HG03175 (cell line): ENCODE measurements around the gene L3MBTL4.
A peak's percentile ranks its signal among the peaks of the same experiment; 100 is the strongest.
"Not testable (repeated sequence)": the region's sequence is repeated elsewhere in the genome, so short reads cannot be mapped to it uniquely, and the experiment has no call there.

Experiments used
- ATAC-seq: cut with Tn5 transposase; IDR thresholded peaks from one replicate; pipeline ENCODE4 v1.9.1; 2021; ENCODE audit warnings: mild to moderate bottlenecking, moderate library complexity; ENCODE audit not compliant: unreplicated experiment

The L3MBTL4 gene

GRCh38 chr18:6118080-6118479, 296.6 kb downstream of the L3MBTL4 start:
- no peak for ATAC-seq

DNA sequence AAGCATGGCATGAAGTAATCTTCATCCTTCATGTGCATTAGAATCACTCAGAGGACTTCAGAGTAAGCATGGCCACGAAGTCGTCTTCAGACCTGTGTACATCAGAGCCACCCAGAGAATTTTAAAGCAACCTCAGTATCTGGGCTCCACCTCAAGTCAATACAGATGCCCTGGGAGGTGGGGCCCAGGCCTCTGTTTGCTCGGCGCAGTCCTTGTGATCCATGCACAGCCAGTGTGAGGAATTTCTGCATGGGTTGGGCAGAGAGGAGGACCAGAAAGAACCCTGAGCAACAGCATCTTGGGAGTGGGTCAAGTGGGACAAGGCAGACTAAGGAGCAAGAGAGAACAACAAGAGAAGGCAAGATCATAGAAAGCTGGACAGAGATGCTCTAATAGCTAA, 299.0 kb downstream of the L3MBTL4 start:
- no peak for ATAC-seq

DNA sequence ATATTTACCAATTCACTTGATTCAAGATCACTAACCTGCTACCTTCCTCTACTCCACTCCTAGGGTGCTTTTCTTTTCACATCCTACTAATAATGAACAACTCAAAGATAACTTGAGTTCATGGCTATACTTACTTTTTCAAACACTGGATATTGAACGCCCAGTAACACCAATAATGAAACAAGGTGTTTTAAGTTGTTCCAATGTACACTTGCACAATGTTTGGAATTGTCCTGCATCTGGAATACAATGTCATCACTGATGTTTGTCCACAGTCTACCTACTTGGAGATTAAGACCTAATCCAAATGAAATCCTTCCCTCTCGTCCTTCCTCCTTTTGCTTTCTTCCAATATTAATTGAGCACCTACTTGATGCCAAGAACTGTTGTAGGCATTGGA, 301.1 kb downstream of the L3MBTL4 start:
- no peak for ATAC-seq

GRCh38 chr18:6111726-6112125, 303.0 kb downstream of the L3MBTL4 start:
- no peak for ATAC-seq

DNA sequence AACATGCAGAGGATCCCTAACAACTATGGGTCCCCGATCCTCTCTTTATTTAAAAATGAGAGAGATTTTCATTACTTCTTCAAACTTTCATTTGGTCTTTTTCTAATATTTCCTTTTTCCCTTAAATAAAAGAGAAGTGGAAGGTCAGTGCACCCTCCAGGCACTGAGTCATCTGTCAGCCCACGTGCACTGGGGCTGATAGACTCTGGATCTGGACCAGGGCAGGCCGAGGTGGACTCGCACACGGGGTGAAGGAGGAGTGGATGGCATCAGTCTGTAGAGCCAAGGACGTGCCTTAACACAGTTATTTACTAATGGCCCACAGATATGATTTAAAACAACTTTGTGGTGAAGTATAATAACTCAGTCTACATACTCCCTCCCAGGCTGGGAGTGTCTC, 305.0 kb downstream of the L3MBTL4 start:
- no peak for ATAC-seq

- ATAC-seq = no peak
These were observed 306.9 kb downstream of the L3MBTL4 start for GRCh38 chr18:6107794-6108193.

DNA sequence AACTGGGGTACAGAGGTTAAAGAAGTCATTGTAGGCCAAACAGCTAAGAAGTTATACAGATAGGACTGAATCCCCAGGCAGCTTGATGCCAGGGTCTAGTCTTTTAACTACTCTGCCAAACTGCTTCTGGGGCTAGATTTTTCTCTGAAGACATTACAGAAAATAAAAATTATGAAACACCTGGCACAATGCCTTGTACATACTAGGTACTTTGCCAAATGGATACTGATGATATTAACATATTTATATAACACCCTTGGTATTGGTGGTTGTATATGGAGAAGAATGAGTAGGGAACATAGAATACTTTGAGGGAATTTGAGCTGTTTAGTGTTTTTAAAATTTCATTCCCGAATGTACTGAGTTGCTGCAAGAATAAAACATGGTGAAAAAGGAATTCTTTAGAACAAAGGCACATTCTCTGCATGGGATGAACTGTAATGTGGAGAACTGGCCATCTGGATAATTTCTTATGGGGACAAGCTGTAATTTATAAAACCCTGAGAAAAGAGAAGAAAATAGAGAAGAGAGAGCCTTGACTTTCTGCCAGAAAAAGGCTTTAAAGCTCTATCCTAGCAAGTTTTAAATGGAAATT, 308.5 kb downstream of the L3MBTL4 start:
- ATAC-seq = no peak

DNA sequence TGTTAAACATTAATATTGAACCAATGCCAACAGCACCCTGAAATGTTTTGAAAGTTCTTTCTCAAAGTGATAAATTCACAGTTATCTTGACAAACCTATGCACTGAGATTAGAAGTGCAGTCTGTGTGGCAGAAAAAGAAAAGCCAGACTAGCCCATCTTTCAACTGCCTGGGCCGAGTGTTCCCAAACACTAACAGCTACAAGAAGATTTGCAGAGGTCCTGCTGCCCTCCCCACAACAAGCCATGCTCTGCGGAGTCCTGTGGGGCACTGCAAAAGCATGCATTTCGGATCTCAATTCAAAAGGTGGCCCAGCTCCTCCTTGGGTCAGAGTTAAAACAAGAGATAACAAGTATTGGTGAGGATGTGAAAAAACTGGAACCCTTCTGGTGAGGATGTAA, 311.0 kb downstream of the L3MBTL4 start:
- no peak for ATAC-seq

DNA sequence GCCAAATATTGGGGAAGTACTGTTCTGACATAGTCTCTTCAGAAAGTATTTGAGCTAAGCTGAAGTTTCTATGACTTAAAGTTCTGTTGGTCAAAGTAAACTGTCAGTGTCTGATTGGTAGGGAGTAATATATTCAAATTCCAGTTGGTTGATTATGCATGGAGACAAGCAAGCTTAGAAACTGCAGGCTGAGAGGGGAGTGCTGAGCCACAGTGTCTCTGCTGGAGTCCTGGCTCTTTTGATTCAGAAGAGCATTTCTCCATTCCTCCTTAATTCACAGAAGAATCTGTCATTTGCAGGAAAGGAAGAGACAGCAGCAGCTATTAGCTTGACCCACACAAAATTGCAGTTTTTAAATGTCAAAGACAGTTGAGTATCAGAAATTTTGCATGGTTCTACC, 318.0 kb downstream of the L3MBTL4 start:
- no peak for ATAC-seq

DNA sequence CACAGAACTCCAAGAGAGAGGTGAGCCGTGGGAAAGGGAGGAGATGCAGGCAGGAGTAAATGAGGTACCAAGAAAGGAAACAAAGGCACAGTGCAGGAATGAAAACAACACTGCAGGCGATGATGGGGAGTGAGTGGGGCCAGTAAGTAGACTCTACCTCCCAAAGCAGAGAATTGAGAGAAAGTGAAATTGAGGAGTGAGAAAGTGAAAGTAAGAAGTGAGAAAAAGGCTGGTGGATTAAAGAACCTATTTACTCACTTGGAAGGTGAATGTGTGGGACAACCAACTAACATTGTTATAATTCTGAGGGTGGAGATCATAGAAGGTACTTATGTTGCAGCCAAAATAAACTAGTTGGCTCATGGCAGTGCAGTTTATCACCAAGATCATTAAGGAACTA, 326.3 kb downstream of the L3MBTL4 start:
- no peak for ATAC-seq

DNA sequence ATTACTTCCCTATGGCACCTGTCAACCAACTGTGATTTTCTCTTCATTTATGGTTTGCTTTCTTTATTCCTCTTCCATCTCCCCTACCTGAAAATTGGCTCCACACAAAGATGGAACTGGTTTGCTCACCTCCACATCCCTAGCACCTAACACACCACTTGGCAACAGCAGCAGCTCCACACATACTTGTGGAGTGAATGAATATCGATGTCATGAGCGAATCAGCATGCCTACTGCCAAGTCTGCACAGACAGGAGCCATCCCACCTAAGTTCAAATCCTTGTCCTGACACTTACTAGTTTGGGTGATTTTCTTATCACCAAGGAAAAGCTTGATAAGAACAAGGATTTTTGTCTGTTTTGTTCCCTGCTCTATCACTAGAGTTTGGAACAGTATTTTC, 328.0 kb downstream of the L3MBTL4 start:
- ATAC-seq = no peak

GRCh38 chr18:6079406-6079805, 335.3 kb downstream of the L3MBTL4 start:
- no peak for ATAC-seq

DNA sequence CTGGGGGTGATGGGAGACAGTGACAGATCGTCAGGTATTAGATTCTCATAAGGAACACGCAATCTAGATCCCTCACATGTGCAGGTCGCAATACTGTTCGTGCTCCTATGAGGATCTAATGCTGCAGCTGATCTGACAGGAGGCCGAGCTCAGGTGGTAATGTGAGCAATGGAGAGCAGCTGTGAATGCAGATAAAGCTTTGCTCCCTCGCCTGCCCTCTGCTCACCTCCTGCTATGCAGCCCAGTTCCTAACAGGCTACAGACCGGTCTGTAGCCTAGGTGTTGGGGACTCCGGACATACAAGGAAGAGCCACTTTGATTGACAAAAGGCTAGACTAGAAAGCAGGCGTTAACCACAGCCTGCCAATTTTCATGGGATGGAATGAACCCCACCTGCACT, 335.8 kb downstream of the L3MBTL4 start:
- no peak for ATAC-seq

DNA sequence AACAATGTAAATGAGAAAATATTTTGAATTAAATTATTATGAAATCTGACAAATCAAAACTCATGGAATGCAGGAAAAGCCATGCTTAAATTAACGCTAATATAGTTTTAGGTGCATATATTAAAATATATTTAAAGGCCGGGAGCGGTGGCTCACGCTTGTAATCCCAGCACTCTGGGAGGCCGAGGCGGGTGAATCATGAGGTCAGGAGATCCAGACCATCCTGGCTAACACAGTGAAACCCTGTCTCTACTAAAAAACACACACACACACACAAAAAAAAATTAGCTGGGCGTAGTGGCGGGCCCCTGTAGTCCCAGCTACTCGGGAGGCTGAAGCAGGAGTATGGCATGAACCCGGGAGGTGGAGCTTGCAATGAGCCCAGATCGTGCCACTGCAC, 342.3 kb downstream of the L3MBTL4 start:
- ATAC-seq = not testable (repeated sequence)

GRCh38 chr18:6069539-6069938, 345.2 kb downstream of the L3MBTL4 start:
- ATAC-seq = no peak

- ATAC-seq = no peak
These were observed 345.6 kb downstream of the L3MBTL4 start for GRCh38 chr18:6069103-6069502.

- no peak for ATAC-seq
These were observed 354.6 kb downstream of the L3MBTL4 start for GRCh38 chr18:6060149-6060548.

GRCh38 chr18:6059551-6059950, 355.2 kb downstream of the L3MBTL4 start:
- no peak for ATAC-seq

DNA sequence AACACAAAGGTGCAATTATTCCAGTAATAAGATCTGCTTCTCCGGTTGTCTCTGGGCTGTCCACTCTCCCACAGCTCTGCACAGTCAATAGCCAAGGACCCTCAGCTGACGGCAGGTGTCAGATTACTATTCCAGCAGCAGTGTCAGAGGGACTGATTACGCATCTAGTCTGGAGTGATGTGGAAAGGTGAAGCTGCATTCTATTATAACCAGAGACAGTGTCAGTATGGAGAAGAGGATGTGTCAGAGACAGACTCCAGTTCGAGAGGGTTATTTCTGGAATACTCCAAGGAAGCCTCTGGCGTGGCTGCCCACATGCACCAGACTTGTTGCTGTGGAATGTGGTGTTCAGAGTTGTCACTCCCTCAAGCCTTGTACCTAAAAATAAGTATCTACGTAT, 355.8 kb downstream of the L3MBTL4 start:
- no peak for ATAC-seq

DNA sequence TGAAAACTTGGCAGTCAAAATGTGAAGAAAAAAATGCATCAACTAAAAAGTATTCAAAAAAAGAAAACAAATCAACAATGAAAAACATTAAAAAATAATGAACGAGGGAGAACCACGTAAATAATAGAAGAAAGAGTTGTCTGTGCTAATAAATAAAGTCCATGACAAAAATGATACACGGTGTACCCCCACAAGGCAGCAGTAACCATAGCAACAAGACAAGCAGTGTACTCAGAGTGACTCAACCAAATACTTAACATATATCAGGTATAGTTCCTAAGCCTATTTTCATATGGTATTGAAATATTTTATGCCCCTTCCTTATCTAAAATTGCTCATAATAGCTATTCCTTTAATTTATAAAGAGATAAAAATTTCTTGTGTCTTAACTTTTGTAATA, 357.1 kb downstream of the L3MBTL4 start:
- ATAC-seq = no peak

DNA sequence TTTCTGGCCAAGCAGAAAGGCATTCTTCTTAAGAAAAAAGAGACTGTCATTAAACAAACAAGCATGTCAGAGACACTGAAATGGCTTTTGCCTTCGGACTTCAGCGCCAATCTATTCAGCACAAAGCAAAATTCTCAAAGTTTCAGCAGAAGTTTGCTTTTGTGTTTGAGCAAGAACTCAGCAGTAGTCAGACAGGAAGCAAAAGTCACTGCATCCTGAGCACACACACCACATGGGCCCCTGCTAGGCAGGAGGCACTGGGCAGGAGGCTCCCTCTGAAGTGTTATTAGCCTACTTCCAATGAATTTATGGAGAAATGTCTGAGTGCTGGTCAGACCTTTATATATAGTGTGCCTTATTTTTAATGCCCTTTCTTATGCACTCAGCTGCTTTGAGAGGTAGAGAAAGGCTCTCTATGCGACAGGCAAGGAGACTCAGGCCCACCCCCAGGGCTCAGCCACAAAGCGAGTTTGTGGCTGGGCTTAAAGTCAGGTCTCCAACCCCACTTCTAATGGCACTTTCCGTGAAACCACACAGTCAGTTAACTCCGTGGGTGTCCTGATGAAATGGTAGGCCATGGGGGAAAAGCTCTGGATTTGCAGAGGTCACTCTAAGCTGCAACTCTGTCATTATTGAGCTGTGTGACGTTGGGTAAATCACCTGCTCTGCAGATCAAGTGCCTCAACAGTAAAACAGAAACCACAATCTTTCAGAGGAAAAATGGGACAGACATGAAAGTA, 358.4 kb downstream of the L3MBTL4 start:
- ATAC-seq = peak; percentile 40

DNA sequence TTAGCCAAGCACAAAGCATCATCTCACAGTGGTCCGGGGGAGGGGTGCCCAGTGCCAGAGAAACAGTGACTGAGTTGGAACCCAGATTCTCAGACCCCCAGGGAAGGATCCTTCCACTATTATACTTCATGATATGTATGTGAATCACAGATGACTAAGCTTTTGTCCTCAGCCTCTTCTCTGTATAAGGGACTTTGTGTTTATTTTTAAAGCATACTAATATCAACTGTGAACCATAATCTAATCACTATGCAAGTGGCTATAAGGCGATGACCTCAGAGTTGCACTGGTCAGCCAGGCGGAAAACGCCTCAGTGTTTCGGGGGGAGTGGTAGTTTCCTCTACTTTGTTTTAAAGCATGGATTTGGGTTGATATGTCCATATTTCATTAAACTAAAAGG, 359.0 kb downstream of the L3MBTL4 start:
- no peak for ATAC-seq
